RWPE1 (cell line): ENCODE measurements around the gene TARBP1.
"Not testable (repeated sequence)": the region's sequence is repeated elsewhere in the genome, so short reads cannot be mapped to it uniquely, and the experiment has no call there.

Experiments
- CTCF ChIA-PET: fragments of 350-600 bp; sonication (Branson Sonifier 250); formaldehyde crosslinking; extraction: SDS; loops from one replicate; lab custom pipeline; 2021; lab: Yijun Ruan, JAX
- POLR2A ChIA-PET: fragments of 400-600 bp; formaldehyde crosslinking; extraction: SDS; loops from one replicate; lab custom pipeline; 2020; ENCODE audit warnings: antibody characterized with exemption; ENCODE audit not compliant: low non-redundant PET; lab: Yijun Ruan, JAX
- DNase-seq: peaks from one replicate; pipeline ENCODE4 v3.0.0; 2012; ENCODE audit warnings: low spot score
- H3K27ac ChIP-seq: fragments of 450-650 bp; 2 replicates; pipeline ENCODE4 v1.5.1; 2017
- TF ChIP-seq, protein P1 (sequence below): fragments of 450-650 bp; conservative IDR thresholded peaks from 2 replicates; pipeline ENCODE4 v1.5.1; 2017; ENCODE audit warnings: low read depth, mild to moderate bottlenecking

The TARBP1 gene

DNA sequence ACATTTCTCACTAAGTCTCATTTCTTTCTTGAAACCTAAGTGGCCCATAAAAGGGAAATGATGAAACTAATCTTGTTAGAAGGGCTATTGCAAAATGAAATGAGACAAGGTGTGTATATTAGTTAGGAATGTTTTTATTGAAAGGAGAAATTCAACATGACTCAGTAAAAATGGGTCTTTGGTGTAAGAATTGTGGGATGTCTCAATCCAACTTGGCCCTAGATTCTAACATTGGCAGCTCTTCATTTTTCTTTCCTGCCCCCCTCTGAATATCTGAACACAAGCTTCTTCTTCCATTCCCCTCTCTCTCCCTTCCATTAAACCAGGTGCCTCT is 26.8 kb upstream of the TARBP1 start:
- CTCF ChIA-PET: no interaction called here
- POLR2A ChIA-PET: interaction anchor here (0.6 kb wide), 1 partner anchor 101 kb away, joined by 5 read pairs; no protein-coding TSS in a partner anchor
- TF ChIP-seq, protein P1, sequence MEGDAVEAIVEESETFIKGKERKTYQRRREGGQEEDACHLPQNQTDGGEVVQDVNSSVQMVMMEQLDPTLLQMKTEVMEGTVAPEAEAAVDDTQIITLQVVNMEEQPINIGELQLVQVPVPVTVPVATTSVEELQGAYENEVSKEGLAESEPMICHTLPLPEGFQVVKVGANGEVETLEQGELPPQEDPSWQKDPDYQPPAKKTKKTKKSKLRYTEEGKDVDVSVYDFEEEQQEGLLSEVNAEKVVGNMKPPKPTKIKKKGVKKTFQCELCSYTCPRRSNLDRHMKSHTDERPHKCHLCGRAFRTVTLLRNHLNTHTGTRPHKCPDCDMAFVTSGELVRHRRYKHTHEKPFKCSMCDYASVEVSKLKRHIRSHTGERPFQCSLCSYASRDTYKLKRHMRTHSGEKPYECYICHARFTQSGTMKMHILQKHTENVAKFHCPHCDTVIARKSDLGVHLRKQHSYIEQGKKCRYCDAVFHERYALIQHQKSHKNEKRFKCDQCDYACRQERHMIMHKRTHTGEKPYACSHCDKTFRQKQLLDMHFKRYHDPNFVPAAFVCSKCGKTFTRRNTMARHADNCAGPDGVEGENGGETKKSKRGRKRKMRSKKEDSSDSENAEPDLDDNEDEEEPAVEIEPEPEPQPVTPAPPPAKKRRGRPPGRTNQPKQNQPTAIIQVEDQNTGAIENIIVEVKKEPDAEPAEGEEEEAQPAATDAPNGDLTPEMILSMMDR: no peak
- peak; percentile 67 for DNase-seq
- peak overlapping the region; percentile 91 for H3K27ac ChIP-seq

DNA sequence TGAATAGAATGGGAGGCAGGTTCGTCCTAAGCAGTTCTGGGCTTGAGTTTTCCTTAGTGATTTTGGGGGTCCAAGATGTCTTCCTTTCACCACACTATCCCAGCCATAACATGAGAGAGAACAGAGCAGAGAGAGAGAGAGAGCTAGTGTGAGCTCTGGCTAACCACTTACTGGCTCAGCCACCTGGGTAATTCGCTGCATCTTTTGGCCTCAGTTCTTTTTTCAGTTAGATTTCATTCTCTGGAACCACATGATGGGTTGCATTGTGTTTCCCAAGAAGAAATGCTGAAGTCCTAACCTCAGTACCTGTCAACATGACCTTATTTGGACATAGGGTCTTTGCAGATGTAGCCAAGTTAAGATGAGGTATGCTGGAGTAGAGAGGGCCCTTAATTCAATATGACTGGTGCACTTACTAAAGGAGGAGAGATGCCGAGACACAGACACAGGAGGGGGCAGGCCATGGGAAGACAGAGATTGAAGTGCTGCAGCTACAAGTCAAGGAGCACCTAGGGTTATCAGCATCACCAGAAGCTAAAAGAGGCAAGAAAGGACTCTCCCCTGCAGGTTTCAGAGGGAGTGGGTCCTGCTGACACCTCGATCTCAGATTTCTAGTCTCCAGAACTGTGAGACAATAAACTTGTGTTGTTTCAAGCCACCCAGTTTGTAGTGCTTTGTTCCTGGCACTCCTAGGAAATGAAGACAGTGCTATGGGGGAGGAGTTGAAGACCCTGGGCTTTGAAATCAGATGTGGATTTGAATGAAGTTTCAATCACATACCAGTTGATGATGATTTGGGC is 26.2 kb upstream of the TARBP1 start:
- POLR2A ChIA-PET: interaction anchor here (0.6 kb wide), 1 partner anchor 102 kb away, joined by 5 read pairs; no protein-coding TSS in a partner anchor
- H3K27ac ChIP-seq: peak overlapping the region; percentile 91
- no peak for DNase-seq
- TF ChIP-seq, protein P1: no peak
- CTCF ChIA-PET: no interaction called here

DNA sequence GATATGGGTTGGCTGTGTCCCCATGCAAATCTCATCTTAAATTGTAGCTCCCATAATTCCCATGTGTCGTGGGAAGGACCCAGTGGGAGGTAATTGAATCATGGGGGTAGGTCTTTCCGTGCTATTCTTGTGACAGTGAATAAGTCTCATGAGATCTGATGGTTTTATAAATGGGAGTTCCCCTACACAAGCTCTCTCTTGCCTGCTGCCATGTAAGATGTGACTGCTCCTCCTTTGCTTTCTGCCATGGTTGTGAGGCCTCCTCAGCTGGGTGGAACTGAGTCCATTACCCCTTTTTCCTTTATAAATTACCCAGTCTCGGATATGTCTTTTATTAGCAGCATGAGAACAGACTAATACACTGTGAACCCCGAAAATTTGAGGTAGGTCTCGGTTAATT is 25.3 kb upstream of the TARBP1 start:
- POLR2A ChIA-PET, CTCF ChIA-PET, H3K27ac ChIP-seq, DNase-seq: not testable (repeated sequence)

DNA sequence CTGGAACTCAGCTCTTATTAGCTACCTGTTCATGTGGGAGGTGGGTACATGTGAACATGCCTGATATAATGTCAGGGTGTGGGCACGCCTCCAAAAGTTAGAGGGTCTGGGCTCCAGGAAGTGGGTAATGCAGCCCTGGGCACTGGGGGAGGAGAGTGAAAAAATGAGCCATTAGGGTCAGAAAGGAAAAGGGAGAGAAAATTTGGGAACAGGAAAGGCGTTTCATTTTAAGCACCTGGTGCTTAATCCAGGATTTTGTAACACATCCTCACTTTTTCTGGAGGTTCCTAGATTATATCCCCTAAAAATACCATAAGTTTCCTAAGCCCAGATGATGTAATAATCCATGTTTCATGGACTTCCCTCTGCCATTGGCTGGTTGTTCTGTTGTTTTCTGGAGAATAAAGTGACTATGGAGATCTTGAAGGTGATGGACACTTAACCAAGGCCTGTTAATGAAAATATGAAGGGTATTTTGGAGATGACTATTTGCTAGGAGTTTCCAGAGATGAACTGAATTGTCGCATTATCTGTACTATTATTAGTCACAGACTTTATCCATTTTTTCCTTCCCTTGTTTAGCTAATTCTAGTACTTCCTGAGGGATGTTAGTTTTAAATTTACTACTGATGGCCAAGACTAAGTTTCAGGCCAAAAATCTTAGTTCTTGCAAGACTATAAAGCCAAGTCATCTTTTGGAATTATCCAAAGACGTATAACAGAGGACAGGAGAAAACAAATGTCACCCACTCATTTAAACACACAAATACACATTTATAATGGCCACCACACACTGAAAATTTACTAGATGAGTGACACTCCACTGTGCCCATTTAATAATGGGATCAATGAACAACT is 24.4 kb upstream of the TARBP1 start:
- ChIA-PET POLR2A (no interaction called here), CTCF (interaction anchor here (0.6 kb wide), 1 partner anchor 487 kb away, joined by 3 read pairs; no protein-coding TSS in a partner anchor)
- TF ChIP-seq, protein P1: no peak
- H3K27ac ChIP-seq: no peak overlapping the region
- no peak for DNase-seq

DNA sequence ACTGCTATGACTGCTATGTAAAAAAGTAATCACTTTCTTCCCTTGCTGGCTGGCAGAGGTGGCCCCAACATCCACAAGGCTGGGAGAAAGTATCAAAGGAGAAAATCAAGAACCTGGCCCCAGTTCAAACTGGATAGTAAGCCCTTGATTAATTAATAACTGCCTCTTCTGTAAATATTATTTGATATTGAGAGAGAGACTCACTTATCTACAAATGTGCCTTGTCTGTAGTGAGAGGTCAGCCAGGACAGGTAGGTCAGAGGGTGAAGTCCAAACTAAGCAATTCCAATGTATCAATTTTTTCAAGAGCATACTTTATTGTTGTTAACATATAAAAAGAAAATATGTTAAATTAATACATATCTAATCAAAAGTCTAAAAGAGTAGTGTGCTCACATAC is 23.8 kb upstream of the TARBP1 start:
- ChIA-PET CTCF (no interaction called here), POLR2A (no interaction called here)
- TF ChIP-seq, protein P1: no peak
- no peak for DNase-seq
- no peak overlapping the region for H3K27ac ChIP-seq

DNA sequence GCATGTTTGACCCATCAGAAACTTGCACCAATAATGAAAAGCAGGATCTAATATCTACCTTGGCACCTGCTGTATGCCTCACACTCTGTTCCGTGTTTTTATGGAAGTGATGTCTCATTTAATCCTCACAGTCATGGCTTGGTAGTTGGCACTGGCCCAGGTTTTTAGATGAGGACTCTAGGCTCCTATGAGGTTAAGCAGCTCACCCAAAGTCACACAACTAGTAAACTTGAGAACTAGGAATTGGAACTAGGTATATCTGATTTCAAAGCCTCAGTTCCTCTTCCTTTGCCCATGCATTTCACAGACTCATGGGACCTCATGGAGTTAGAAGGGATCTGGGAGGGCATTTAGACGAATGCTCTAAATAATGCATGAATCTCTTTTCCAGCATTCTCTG is 21.3 kb upstream of the TARBP1 start:
- no peak overlapping the region for H3K27ac ChIP-seq
- POLR2A ChIA-PET: no interaction called here
- TF ChIP-seq, protein P1: no peak
- no peak for DNase-seq
- CTCF ChIA-PET: interaction anchor here (0.6 to 1.6 kb wide), 6 partner anchors 31 to 583 kb away, joined by 3 to 17 read pairs (median 4); no protein-coding TSS in a partner anchor

DNA sequence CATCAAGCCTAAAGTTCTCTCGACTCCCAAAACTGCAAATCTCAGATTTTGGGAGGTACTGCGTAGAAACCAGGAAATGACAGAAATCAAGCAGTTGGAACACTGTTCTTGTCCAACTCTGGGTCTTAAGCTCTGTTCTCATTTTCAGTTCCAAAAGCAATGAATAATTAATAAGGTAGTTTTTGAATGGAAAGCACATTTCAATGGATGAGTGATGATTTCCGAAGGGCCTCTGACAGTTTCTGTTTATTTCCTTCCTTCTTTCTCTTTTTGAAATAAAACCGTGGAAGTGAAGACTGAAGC is 20.9 kb upstream of the TARBP1 start:
- DNase-seq: no peak
- ChIA-PET CTCF (interaction anchor here (0.6 to 1.6 kb wide), 14 partner anchors 13 to 584 kb away, joined by 3 to 17 read pairs (median 4); no protein-coding TSS in a partner anchor), POLR2A (interaction anchor here (1.0 kb wide), 3 partner anchors 22 to 574 kb away, joined by 3 read pairs; no protein-coding TSS in a partner anchor)
- TF ChIP-seq, protein P1: no peak
- H3K27ac ChIP-seq: peak overlapping the region; percentile 94
